ELR (cell line): ENCODE data around the gene APAF1.

ENCODE experiments used
- DNase-seq: peaks from one replicate; pipeline ENCODE4 v3.0.0-alpha.2; 2015; ENCODE audit warnings: low read depth

The APAF1 gene

GRCh38 chr12:98730412-98730811 is 85.3 kb downstream of the APAF1 start:
- no peak for DNase-seq

DNA sequence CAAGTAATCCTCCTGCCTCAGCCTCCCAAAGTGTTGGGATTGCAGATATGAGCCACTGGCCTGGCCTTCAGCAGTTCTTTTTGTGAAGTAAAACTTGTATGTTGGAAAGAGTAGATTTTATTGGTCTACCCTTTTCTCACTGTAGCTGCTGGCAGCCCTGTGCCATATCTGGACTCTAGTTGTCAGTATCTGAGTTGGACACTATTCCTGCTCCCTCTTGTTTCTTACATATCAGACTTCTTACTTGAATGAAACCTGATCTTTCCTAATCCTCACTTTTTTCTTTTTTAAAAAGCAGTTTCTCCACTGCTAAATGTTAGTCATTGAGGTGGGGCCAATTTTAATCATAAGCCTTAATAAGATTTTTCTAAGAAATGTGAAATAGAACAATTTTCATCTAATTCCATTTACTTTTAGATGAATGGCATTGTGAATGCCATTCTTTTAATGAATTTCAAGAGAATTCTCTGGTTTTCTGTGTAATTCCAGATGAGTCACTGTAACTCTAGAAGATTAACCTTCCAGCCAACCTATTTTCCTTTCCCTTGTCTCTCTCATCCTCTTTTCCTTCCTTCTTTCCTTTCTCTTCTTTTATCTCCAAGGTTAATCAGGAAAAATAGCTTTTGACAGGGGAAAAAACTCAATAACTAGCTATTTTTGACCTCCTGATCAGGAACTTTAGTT is 88.7 kb downstream of the APAF1 start:
- peak; percentile 23 for DNase-seq

- DNase-seq = no peak
These were observed 90.7 kb downstream of the APAF1 start for GRCh38 chr12:98735821-98736220.

GRCh38 chr12:98736352-98737321 is 91.5 kb downstream of the APAF1 start:
- DNase-seq = no peak

DNA sequence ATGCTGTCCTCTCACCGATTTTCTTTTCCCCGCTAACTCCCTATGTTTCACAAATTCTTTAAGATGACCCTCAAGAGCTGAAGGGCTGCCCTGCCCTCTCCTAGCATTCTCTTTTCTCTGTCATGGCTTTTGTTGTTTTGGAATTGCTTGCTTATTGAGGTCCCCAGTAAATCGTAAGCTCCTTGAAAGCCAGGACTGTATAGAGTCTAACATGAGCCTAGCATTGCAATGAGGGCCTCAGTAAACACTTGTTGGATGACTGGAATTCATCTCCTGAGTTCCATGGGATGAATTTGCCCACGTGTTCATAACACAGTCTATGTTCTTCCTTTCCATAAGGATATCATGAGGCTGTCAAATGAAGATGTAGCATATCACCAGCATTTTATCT is 92.2 kb downstream of the APAF1 start:
- no peak for DNase-seq

DNA sequence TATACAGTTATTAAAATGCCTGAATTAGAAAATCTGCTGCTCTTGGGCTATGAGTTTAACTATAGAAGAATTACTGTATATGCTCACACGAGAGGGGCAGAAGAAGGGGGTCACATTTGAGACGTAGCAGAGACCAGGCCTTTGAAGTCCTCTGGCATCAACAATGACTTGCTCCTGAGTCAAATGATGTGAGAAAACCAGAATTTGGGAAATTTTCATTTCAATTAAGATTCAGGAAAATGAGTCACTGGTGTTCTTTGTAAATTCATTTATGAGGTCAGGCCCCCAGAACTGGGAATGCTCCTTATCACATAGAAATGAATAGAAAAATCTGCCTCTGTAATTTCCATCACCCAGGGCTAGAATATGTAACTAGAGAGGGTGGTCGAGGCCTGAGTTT is 92.9 kb downstream of the APAF1 start:
- DNase-seq = peak; percentile 27

DNA sequence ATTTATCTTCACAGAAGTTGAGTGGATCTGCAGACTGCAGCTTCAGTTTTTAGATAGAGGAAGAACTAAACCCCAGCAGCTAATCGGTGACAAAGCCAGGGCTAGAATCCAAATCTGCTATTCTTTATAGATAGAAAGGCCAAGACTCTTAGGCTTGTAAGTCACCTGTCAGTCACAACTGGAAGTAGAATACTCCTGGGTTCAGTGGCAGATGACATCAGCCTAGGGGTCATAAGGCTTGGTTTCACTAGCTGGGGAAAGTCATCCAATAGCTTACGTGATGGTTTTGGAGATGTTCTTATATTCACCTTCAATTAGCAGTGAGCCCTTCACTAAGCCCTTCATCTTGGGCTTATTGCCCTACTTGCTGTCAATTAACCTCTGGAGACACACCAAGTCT is 93.4 kb downstream of the APAF1 start:
- no peak for DNase-seq

DNA sequence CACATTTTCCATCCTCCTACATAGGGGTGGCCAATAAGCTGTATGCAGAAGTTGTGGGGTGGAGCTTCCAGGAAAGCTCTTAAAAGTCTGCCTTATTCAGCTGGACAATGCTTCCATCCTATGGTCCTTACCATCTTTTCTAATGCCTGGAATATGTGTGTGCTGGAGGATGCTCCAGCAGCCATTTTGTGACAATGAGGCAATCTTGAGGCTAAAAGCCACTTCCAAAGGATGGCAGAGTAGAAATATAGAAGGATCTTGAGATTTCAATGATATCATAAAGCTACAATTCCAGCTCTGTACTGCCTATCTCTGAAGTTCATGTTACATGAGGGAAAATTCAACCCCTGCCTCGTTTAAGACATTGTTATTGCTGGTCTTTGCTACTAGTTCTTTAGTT is 95.7 kb downstream of the APAF1 start:
- DNase-seq = no peak

- DNase-seq = peak; percentile 55
These were observed 96.1 kb downstream of the APAF1 start for GRCh38 chr12:98741196-98741555.

DNA sequence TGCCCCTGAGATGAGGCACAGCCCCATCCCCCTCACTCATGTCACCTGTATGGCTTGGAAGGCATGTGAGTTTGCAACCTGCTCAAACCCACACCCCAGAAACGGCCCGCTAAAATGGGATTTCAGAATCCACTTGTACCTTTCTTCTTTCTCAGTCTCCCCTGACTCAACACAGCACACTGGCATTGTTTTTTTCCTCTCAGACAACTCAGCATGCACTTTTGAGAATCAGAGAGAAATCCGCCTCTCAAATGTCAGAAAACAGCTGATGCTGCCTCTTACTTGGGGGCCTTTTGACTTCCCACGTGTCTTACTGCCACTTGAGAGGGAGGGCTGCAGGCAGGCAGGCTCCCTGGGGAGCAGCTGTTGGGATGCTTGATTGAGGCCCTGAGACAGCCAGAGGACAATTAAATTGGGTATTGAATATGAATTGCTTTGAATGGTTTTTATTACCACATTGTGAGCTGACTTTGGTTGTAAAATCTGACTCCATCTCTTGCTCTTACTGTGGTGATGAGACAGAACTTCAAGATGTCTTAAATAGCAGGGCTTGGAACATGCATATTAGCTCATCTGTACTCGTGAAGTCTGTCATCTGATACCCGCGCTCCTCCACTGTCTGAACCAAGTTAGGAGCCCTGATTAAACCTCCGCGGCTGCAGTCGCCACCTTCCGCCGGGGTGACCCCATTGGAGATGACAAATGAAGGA is 96.6 kb downstream of the APAF1 start:
- DNase-seq = no peak

GRCh38 chr12:98743362-98743953 is 98.4 kb downstream of the APAF1 start:
- DNase-seq = peak; percentile 39

- DNase-seq = no peak
These were observed 99.6 kb downstream of the APAF1 start for GRCh38 chr12:98744680-98745079.

GRCh38 chr12:98745578-98746391 is 100.7 kb downstream of the APAF1 start:
- no peak for DNase-seq

- DNase-seq = no peak
These were observed 103.4 kb downstream of the APAF1 start for GRCh38 chr12:98748463-98748862.

DNA sequence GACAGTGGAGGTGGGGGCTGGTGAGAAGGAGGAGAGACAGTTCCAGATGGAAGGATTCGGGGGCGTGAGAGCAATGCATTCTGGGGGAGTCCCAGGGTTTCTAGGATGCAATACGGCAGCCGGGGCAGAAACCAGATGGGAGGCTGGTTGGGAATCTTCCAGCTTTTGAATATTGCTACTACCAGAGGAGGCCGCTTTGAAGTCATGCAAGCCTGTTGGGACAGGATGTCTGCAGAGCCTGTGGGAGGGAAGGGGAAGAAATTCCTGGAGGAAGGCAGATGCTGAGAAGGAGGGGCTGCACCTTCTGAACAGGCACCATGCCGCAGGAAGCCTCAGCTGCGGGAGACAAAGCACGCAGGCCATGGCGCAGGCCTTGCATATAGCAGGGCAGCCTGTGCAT is 105.4 kb downstream of the APAF1 start:
- no peak for DNase-seq

DNA sequence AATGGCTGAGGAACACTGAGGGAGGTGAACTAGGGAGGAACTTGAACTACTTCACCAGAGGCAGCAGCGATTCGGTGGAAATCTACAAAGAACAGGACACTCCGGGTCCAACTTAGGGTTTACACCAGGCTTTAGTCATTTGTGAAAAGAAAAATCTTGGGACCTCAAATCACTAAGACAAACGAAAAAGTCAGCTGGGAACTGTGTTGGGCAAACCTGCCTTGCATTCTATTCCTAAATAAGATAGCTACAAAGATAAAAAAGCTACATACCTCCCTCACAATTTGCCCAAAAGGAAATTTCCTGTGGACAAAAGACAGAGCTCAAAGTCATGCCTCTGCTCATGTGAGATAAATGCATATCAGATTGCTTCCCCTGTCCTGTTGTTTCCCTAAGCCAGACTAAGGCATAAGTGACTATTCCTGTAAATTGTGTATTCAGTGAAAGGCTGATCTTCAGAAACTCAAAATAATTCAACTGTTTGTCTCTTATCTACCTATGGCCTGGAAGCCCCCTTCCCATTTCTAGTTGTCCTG is 106.6 kb downstream of the APAF1 start:
- DNase-seq = no peak

- peak; percentile 80 for DNase-seq
These were observed 107.6 kb downstream of the APAF1 start for GRCh38 chr12:98752726-98753125.

DNA sequence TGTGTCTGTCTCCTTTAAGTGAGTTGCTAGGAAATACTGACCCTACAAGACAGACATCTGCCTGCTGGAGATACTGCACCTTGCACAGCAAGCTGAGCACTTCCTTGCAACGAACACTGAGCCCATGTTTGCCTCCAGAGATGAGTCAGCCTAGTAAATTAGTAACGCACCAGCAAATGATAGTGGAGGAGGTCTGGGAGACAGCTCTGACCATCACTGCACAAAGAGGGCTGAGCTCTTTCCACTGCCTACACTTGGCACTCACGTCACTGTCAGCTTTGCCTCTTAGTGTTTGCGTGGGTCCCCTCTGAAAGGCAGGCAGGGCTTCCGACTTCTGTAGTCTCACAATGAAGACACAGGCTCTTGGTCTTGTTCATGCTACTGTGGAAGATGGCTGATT is 109.0 kb downstream of the APAF1 start:
- DNase-seq = peak; percentile 88

DNA sequence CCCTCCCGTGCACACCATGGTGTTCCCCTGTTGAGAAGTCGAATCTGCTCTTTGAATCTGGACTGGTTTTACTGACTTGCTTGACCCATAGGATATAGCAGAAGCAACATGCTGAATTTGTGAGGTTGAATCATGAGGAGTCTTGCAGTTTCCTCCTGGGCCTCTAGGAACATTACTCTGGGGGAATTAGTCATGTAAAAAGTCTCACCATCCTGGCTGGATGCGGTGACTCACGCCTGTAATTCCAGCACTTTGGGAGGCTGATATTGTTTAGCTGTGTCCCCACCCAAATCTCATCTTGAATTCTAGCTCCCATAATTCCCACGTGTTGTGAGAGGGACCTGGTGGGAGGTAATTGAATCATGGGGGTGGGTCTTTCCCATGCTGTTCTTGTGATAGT is 110.8 kb downstream of the APAF1 start:
- peak; percentile 93 for DNase-seq

DNA sequence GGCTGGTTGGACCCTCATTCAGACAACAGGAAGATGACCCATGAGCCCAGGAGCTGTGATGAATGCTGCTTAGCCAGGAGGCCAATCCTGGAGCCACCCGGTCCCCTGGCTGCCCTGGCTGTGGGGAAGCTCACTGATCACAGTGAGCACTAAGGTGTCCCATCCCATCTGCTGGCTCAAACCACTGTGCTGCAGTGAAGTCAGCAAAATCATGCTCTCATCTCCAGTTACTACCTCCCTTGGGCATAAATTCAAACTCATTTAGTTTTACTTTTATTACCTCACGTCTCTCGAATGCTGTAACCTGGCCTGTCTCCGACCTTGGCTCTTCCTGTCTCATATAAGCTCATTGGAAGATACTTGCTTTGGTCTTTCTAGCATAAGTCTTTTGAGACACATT is 112.4 kb downstream of the APAF1 start:
- no peak for DNase-seq

DNA sequence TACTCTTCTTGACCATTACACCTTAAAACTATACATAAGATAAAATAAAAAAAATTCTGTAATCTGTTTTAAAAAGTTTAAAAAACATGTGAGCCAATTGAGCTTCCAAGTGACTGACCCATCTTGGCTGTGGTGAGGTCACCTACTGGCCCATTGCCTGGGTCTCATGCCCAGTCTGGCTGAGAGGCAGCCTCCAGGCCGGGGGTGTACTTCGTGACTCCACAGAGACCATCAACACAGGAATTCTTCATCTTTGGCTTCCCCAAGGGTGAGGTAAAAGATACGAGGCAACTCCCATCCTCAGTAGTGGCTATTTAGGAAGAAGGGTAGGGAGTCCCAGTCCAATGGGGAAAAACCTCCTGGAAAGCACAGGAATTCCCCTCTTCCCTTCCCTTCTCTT is 113.2 kb downstream of the APAF1 start:
- no peak for DNase-seq
